Measurements from ENCODE around the gene FNDC11. TPM values are rescaled to one million over a fixed set of nuclear protein-coding genes. Genes with fewer than 3 reads are reported as not detected.

Gene FNDC11
- total RNA-seq, 4 donors from 2014 or later = 0.12 to 0.39 TPM; not detected in 2

DNA sequence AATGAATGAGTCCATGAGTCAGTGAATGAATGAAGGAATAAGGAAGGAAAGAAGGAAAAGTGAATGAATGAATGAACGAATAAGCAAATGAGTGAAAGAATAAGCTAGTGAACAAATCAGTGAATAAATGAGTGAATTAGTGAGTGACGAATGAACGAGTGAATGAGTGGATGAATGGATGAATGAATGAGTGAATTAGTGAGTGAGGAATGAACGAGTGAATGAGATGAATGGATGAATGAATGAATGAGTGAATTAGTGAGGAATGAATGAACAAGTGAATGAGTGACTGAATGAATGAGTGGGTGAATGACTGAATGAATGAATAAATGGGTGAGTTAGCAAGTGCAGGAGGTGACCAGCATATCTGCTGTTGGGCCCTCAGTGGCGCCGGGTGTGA, 10.2 kb upstream of the FNDC11 start:
- TF ChIP-seq, protein P1, sequence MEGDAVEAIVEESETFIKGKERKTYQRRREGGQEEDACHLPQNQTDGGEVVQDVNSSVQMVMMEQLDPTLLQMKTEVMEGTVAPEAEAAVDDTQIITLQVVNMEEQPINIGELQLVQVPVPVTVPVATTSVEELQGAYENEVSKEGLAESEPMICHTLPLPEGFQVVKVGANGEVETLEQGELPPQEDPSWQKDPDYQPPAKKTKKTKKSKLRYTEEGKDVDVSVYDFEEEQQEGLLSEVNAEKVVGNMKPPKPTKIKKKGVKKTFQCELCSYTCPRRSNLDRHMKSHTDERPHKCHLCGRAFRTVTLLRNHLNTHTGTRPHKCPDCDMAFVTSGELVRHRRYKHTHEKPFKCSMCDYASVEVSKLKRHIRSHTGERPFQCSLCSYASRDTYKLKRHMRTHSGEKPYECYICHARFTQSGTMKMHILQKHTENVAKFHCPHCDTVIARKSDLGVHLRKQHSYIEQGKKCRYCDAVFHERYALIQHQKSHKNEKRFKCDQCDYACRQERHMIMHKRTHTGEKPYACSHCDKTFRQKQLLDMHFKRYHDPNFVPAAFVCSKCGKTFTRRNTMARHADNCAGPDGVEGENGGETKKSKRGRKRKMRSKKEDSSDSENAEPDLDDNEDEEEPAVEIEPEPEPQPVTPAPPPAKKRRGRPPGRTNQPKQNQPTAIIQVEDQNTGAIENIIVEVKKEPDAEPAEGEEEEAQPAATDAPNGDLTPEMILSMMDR (IDR thresholded peaks at IDR 0.05) = no peak
- no peak for TF ChIP-seq POLR2A (IDR thresholded peaks at IDR 0.05)
- intact Hi-C loops (cut with DNase I; ENCODE audit: low total_unique reads) = loop anchor here (5.0 kb wide), 1 partner anchor 429 kb away; no protein-coding TSS in a partner anchor
- no peak overlapping the region for H3K4me3 ChIP-seq (ENCODE audit: low read depth, poor library complexity, severe bottlenecking)
- WGBS, 2 donors = 85 to 93% methylated on average over 6 of the region's 6 CpGs
- no peak for DNase-seq (ENCODE audit: low spot score in 2 of 2)

DNA sequence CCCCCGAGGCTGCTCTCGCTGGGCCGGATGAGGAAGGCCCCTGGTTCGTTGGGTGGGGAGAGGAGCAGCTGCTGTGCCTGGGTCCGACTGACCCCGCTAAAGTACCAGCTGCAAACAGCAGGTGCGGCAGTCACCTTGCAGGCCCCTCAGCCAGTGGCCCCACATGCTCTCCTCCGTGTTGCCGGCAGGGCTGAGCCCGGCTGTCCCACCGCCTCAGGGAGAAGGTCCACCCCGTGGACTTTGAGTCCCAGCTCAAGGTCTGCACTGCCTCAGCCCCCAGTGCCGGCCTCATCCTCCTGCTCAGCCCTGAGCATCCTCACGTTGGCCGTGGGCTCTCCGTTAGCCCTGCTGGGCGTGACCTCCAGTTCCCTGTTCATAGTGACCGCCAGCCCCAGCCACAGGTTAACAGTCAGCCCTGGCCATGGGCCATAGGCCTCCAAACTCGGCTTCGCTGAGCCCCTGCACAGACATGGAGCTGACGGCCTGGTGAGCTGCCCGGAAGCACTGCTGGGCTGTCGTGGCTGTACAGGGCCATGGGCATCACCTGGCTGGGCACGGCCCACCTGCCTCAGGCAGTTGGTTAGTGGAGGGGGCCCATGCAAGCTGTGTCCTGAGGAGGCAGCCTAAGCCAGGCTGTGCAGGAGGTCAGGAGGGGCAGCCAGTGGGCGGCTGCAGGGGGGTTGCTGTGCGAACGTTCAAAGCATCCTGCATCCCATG, 9.6 kb upstream of the FNDC11 start:
- WGBS, 2 donors = 50 to 67% methylated on average over 18 to 20 of the region's 27 CpGs
- DNase-seq (ENCODE audit: low spot score in 2 of 2) = no peak
- no peak overlapping the region for H3K4me3 ChIP-seq (ENCODE audit: low read depth, poor library complexity, severe bottlenecking)
- TF ChIP-seq POLR2A (IDR thresholded peaks at IDR 0.05) = no peak
- TF ChIP-seq, protein P1 (IDR thresholded peaks at IDR 0.05) = no peak
- intact Hi-C loops (cut with DNase I; ENCODE audit: low total_unique reads) = loop anchor here (5.0 kb wide), 1 partner anchor 428 kb away; no protein-coding TSS in a partner anchor

DNA sequence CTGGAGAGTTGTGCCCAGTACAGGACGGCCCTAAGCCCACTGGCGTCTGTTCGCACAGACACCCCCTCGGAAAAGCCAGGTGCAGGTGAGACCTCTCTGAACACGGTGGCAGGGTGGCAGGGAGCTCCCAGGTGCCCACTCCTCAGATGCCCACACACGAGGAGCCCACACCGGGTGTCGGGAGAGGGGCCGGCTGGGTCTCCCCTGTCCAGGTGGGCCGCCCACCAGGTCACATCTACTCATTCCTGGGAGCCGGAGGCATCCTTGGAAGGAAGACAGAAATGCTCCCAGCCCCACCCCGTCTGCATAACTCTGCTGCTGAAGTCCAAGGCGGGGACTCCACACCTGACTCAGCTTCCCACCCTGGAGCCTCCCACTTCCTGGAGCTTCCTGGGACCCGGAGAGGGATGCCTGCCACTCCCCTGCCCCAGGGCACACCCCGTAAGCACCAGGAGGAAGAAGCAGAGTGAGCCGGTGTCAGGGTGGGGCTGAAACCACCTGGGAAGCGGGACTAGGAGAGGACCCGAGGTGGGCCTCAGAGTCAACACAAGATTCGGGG, 8.9 kb upstream of the FNDC11 start:
- no peak overlapping the region for H3K4me3 ChIP-seq (ENCODE audit: low read depth, poor library complexity, severe bottlenecking)
- no peak for TF ChIP-seq POLR2A (IDR thresholded peaks at IDR 0.05)
- TF ChIP-seq, protein P1 (IDR thresholded peaks at IDR 0.05) = no peak
- WGBS, 2 donors = 35% methylated on average over 9 to 11 of the region's 19 CpGs
- no peak for DNase-seq (ENCODE audit: low spot score in 2 of 2)
- intact Hi-C loops (cut with DNase I; ENCODE audit: low total_unique reads) = loop anchor here (5.0 kb wide), 1 partner anchor 427 kb away; no protein-coding TSS in a partner anchor

DNA sequence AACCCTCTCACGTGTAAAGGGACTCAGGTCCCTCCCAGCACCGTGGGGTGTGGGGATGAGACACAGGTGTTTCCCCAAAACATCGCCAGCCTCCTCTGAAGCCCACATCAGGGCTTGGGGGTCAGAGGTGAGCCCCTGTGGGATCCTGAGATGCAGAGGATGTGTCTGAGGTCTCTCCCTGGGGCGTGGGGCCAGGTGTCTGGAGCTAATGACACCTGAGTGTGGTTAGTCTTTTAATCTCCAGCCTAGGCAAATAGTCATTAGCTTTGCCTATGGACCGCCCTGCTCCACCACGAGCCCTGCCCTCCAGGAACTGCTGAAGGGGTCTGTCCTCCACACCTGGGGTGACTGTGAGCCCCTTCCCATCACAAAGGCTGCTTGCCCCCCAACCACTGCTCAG, 8.1 kb upstream of the FNDC11 start:
- TF ChIP-seq, protein P1 (IDR thresholded peaks at IDR 0.05) = no peak
- TF ChIP-seq POLR2A (IDR thresholded peaks at IDR 0.05) = no peak
- H3K4me3 ChIP-seq (ENCODE audit: low read depth, poor library complexity, severe bottlenecking) = no peak overlapping the region
- DNase-seq (ENCODE audit: low spot score in 2 of 2) = no peak
- WGBS, 2 donors = 31 to 50% methylated on average over 5 to 6 of the region's 6 CpGs
- intact Hi-C loops (cut with DNase I; ENCODE audit: low total_unique reads) = no loop called here

DNA sequence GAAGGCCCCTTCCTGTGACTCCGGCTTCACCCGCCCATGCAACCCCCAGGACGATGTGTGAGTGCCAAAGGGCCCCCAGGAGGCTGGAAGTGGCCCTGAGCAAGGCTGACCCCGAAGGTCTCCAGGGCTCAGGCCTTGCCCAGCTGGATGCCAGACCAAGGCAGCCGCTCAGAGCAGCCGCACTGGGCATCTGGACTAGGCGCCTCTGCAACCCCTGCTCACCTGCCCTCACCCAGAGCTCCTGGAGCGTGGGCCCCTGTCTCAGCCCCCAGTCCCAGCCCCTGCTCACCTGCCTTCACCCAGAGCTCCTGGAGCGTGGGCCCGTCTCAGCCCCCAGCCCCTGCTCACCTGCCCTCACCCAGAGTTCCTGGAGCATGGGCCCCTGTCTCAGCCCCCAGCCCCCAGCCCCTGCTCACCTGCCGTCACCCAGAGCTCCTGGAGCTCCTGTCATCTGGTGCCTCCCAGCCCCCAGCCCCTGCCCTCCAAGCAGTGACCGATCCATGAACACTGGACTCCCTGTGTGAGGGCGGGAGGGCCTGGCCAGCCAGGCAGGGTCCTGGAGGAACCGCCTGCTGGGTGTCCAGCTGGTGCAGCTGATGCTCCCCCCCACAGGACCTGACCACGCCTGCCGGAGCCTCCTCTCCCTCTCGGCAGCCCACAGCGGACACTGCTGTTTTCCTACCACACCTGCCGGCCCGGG, 7.6 kb upstream of the FNDC11 start:
- WGBS, 2 donors = 78 to 80% methylated on average over 17 to 19 of the region's 20 CpGs
- no peak for TF ChIP-seq POLR2A (IDR thresholded peaks at IDR 0.05)
- H3K4me3 ChIP-seq (ENCODE audit: low read depth, poor library complexity, severe bottlenecking) = no peak overlapping the region
- no peak for DNase-seq (ENCODE audit: low spot score in 2 of 2)
- intact Hi-C loops (cut with DNase I; ENCODE audit: low total_unique reads) = no loop called here
